Epithelial cell of esophagus (primary cell): ENCODE measurements around the gene DISP3.

ENCODE experiments used
- DNase-seq: peaks from one replicate; pipeline ENCODE4 v3.0.0; 2010; ENCODE audit warnings: low read depth
- H3K4me3 ChIP-seq: 2 replicates; pipeline ENCODE4 v1.5.1; 2011; ENCODE audit warnings: mild to moderate bottlenecking, low read length, control low read depth
- CTCF ChIP-seq: IDR thresholded peaks from 2 replicates; pipeline ENCODE4 v1.5.1; 2011; ENCODE audit warnings: low read depth, mild to moderate bottlenecking, low read length, control low read depth, inconsistent platforms; ENCODE audit not compliant: insufficient read depth; ENCODE audit errors: missing control alignments

Gene DISP3

GRCh38 chr1:11478571-11479374 lies at the start of gene DISP3:
Gene DISP3, plus strand, starts transcription at chr1:11479155. Its CDS starts 21,838 bp downstream, at chr1:11500993.
- DNase-seq = peak; percentile 68
- H3K4me3 ChIP-seq = peak within 1 kb of the TSS; percentile 29
- peak; percentile 12 for TF ChIP-seq CTCF

GRCh38 chr1:11429226-11429625 lies 49.7 kb upstream of the DISP3 start:
- DNase-seq = no peak
- TF ChIP-seq CTCF = no peak
- no peak overlapping the region for H3K4me3 ChIP-seq

GRCh38 chr1:11429935-11430334 lies 49.0 kb upstream of the DISP3 start:
- H3K4me3 ChIP-seq = no peak overlapping the region
- no peak for DNase-seq
- no peak for TF ChIP-seq CTCF

- H3K4me3 ChIP-seq = no peak overlapping the region
- DNase-seq = no peak
- no peak for TF ChIP-seq CTCF
Measured at GRCh38 chr1:11431941-11432507, 46.9 kb upstream of the DISP3 start.

GRCh38 chr1:11432526-11432925 lies 46.4 kb upstream of the DISP3 start:
- no peak overlapping the region for H3K4me3 ChIP-seq
- DNase-seq = no peak
- TF ChIP-seq CTCF = no peak

GRCh38 chr1:11434501-11434900 lies 44.5 kb upstream of the DISP3 start:
- H3K4me3 ChIP-seq = no peak overlapping the region
- TF ChIP-seq CTCF = no peak
- no peak for DNase-seq
